ENCODE measurements around the gene COX6A1. TPM values are rescaled to one million over a fixed set of nuclear protein-coding genes. Genes with fewer than 3 reads are reported as not detected.
A peak's percentile ranks its signal among the peaks of the same experiment; 100 is the strongest.

The COX6A1 gene
- total RNA-seq, 1 experiment from 2014 or later, result 475 TPM

GRCh38 chr12:120438495-120439198 lies 734 bp downstream of the COX6A1 start:
- no peak for TF ChIP-seq CTCF (IDR thresholded peaks at IDR 0.05; ENCODE audit: unreplicated experiment)
- peaks cover 49% of the 10 kb centered on the region for H3K36me3 Mint-ChIP-seq (ENCODE audit: insufficient read depth, unreplicated experiment)
- H3K27me3 Mint-ChIP-seq (ENCODE audit: insufficient read depth, unreplicated experiment), result no peaks in the 10 kb centered on the region
- intact Hi-C loops (cut with micrococcal nuclease), result loop anchor here (2.0 to 10.0 kb wide), 3 partner anchors 82 to 536 kb away; partner anchors contain the start of genes HNF1A and PLA2G1B
- peaks cover 6% of the 10 kb centered on the region for H3K4me1 Mint-ChIP-seq (ENCODE audit: insufficient read depth, unreplicated experiment)
- H3K9me3 Mint-ChIP-seq (ENCODE audit: unreplicated experiment), result no peaks in the 10 kb centered on the region
- BruUV-seq (replicated peaks), result TSS peak; percentile 72
- H3K27ac Mint-ChIP-seq (ENCODE audit: low read depth, unreplicated experiment), result peak overlapping the region; percentile 92
- peak; percentile 10 for DNase-seq (ENCODE audit: unreplicated experiment)
- ChIA-PET POLR2A (interaction anchor here (0.6 to 2.8 kb wide), 19 partner anchors 7 to 1982 kb away, joined by 3 to 21 read pairs (median 5); partner anchors contain the start of genes DYNLL1, GATC, RNF10 and RNU4-1), CTCF (interaction anchor here (0.6 to 5.6 kb wide), 13 partner anchors 9 to 911 kb away, joined by 3 to 40 read pairs (median 4); partner anchors contain the start of gene SRSF9)
- H3K4me3 Mint-ChIP-seq (ENCODE audit: unreplicated experiment), result peak overlapping the region; percentile 98

- Mint-ChIP-seq H3K36me3 (ENCODE audit: insufficient read depth, unreplicated experiment) (peaks cover 60% of the 10 kb centered on the region), H3K4me1 (ENCODE audit: insufficient read depth, unreplicated experiment) (peaks cover 6% of the 10 kb centered on the region), H3K9me3 (ENCODE audit: unreplicated experiment) (no peaks in the 10 kb centered on the region), H3K4me3 (ENCODE audit: unreplicated experiment) (peak overlapping the region; percentile 98), H3K27me3 (ENCODE audit: insufficient read depth, unreplicated experiment) (no peaks in the 10 kb centered on the region), H3K27ac (ENCODE audit: low read depth, unreplicated experiment) (no peak overlapping the region)
- intact Hi-C loops (cut with micrococcal nuclease), result loop anchor here (2.0 to 10.0 kb wide), 3 partner anchors 83 to 535 kb away; partner anchors contain the start of genes HNF1A and PLA2G1B
- BruUV-seq (replicated peaks), result no TSS peak
- peak; percentile 58 for TF ChIP-seq CTCF (IDR thresholded peaks at IDR 0.05; ENCODE audit: unreplicated experiment)
- ChIA-PET CTCF (interaction anchor here (0.6 to 5.6 kb wide), 8 partner anchors 9 to 179 kb away, joined by 3 to 40 read pairs (median 6); partner anchors contain the start of gene SRSF9), POLR2A (interaction anchor here (0.7 to 2.0 kb wide), 5 partner anchors 8 to 148 kb away, joined by 3 to 9 read pairs (median 4); partner anchors contain the start of genes COQ5 and RNF10)
- peak; percentile 74 for DNase-seq (ENCODE audit: unreplicated experiment)
Observed at GRCh38 chr12:120439646-120440247, 1.8 kb downstream of the COX6A1 start.

- Mint-ChIP-seq H3K36me3 (ENCODE audit: insufficient read depth, unreplicated experiment) (peaks cover 65% of the 10 kb centered on the region), H3K4me3 (ENCODE audit: unreplicated experiment) (peak overlapping the region; percentile 100), H3K4me1 (ENCODE audit: insufficient read depth, unreplicated experiment) (peaks cover 7% of the 10 kb centered on the region), H3K9me3 (ENCODE audit: unreplicated experiment) (no peaks in the 10 kb centered on the region), H3K27ac (ENCODE audit: low read depth, unreplicated experiment) (peak overlapping the region; percentile 98), H3K27me3 (ENCODE audit: insufficient read depth, unreplicated experiment) (no peaks in the 10 kb centered on the region)
- no TSS peak for BruUV-seq (replicated peaks)
- DNase-seq (ENCODE audit: unreplicated experiment), result no peak
- intact Hi-C loops (cut with micrococcal nuclease), result no loop called here
- ChIA-PET POLR2A (interaction anchor here (0.7 to 4.1 kb wide), 14 partner anchors 15 to 1711 kb away, joined by 3 to 32 read pairs (median 3); partner anchors contain the start of genes POP5, RNU4-2, RPLP0 and SRSF9), CTCF (interaction anchor here (1.5 to 3.2 kb wide), 2 partner anchors 12 to 22 kb away, joined by 4 to 20 read pairs; no protein-coding TSS in a partner anchor)
- TF ChIP-seq CTCF (IDR thresholded peaks at IDR 0.05; ENCODE audit: unreplicated experiment), result no peak
Observed at GRCh38 chr12:120444676-120445075, 6.8 kb downstream of the COX6A1 start.
